Peyer's patch (tissue), 4 donors: ENCODE results near the gene PEDS1.

Experiments used
- CTCF ChIP-seq, 6 experiments: fragments of 450-650 bp in 4 of 6; fragments of 200-600 bp in 2 of 6; sonication (generic) in 1 of 6; IDR thresholded peaks; one replicate each; pipeline ENCODE4 v1.5.1; 2017 to 2019; ENCODE audit warnings: antibody characterized with exemption in 6 of 6, mild to moderate bottlenecking in 3 of 6, moderate library complexity in 1 of 6
- POLR2A ChIP-seq, 2 donors: fragments of 450-650 bp; IDR thresholded peaks; one replicate each; pipeline ENCODE4 v1.5.1; 2017; ENCODE audit warnings: antibody characterized with exemption in 2 of 2, mild to moderate bottlenecking in 2 of 2, moderate library complexity in 2 of 2

- no peak for TF ChIP-seq CTCF (IDR thresholded peaks at IDR 0.05)
- TF ChIP-seq POLR2A (IDR thresholded peaks at IDR 0.05) = no peak
Measured at GRCh38 chr20:50115041-50115512, 38.4 kb downstream of the PEDS1 start.
